CD14-positive monocyte (primary cell): ENCODE results near the gene DHX57. TPM values are rescaled to one million over a fixed set of nuclear protein-coding genes. Genes with fewer than 3 reads are reported as not detected.
"Not testable (repeated sequence)": the region's sequence is repeated elsewhere in the genome, so short reads cannot be mapped to it uniquely, and the experiment has no call there.

Experiments
- DNase-seq, 3 donors: peaks; one replicate each; pipeline ENCODE4 v3.0.0-alpha.2; 2011 to 2022
- H2AFZ ChIP-seq: 2 replicates; pipeline ENCODE4 v1.6.0; 2012; ENCODE audit warnings: mild to moderate bottlenecking, low read depth, low read length, inconsistent platforms; ENCODE audit not compliant: insufficient read depth, poor library complexity, severe bottlenecking
- H3K27ac ChIP-seq, 2 donors: 1 replicate in 1 of 2; 2 replicates in 1 of 2; pipeline ENCODE4 v1.5.1; 2012 to 2013; ENCODE audit warnings: low read length in 2 of 2, control low read depth in 1 of 2, inconsistent platforms in 1 of 2, low read depth in 1 of 2, mild to moderate bottlenecking in 1 of 2
- H3K27me3 ChIP-seq, 2 donors: one replicate each; pipeline versions ENCODE4 v1.6.0 to v1.6.1; 2011 to 2013; ENCODE audit warnings: low read length in 2 of 2; ENCODE audit not compliant: control insufficient read depth in 2 of 2, insufficient read depth in 2 of 2
- H3K36me3 ChIP-seq, 2 donors: replicated peaks in 1 of 2; 1 replicate in 1 of 2; 2 replicates in 1 of 2; pipeline versions ENCODE4 v1.5.1 to v1.6.1; 2012 to 2013; ENCODE audit warnings: low read length in 2 of 2, control low read depth in 1 of 2, inconsistent platforms in 1 of 2, mild to moderate bottlenecking in 1 of 2; ENCODE audit not compliant: insufficient read depth in 2 of 2, control insufficient read depth in 1 of 2
- H3K4me1 ChIP-seq, 2 donors: 1 replicate in 1 of 2; 2 replicates in 1 of 2; pipeline versions ENCODE4 v1.5.1 to v1.6.1; 2012 to 2013; ENCODE audit warnings: low read length in 2 of 2, control low read depth in 1 of 2, inconsistent platforms in 1 of 2, mild to moderate bottlenecking in 1 of 2, moderate library complexity in 1 of 2; ENCODE audit not compliant: insufficient read depth in 2 of 2, control insufficient read depth in 1 of 2
- H3K4me2 ChIP-seq: replicated peaks from 2 replicates; pipeline ENCODE3; 2012; ENCODE audit warnings: low read length, moderate library complexity, mild to moderate bottlenecking; ENCODE audit not compliant: poor library complexity, severe bottlenecking; ENCODE audit errors: extremely low read depth
- H3K4me3 ChIP-seq, 3 experiments: fragments of 200-600 bp in 1 of 3; sonication (generic) in 1 of 3; replicated peaks in 1 of 3; 1 replicate in 2 of 3; 2 replicates in 1 of 3; pipeline ENCODE4 v1.5.1; 2011 to 2013; ENCODE audit warnings: low read length in 3 of 3, mild to moderate bottlenecking in 3 of 3, control low read depth in 2 of 3, low read depth in 2 of 3, inconsistent platforms in 1 of 3, moderate library complexity in 1 of 3
- H3K79me2 ChIP-seq: 2 replicates; pipeline ENCODE4 v1.6.0; 2012; ENCODE audit warnings: mild to moderate bottlenecking, control low read depth, inconsistent platforms, low read length, moderate library complexity; ENCODE audit not compliant: insufficient read depth
- H3K9ac ChIP-seq: 2 replicates; pipeline ENCODE4 v1.6.0; 2017; ENCODE audit warnings: low read length, mild to moderate bottlenecking; ENCODE audit not compliant: insufficient read depth, poor library complexity, severe bottlenecking
- H3K9me3 ChIP-seq, 2 donors: replicated peaks in 1 of 2; 1 replicate in 1 of 2; 2 replicates in 1 of 2; pipeline versions ENCODE4 v1.5.1 to v1.6.1; 2012 to 2013; ENCODE audit warnings: low read length in 2 of 2, control low read depth in 1 of 2; ENCODE audit not compliant: control insufficient read depth in 1 of 2, insufficient read depth in 1 of 2
- H4K20me1 ChIP-seq: 2 replicates; pipeline ENCODE4 v1.6.0; 2012; ENCODE audit warnings: mild to moderate bottlenecking, low read length, control low read depth, moderate library complexity; ENCODE audit not compliant: insufficient read depth
- H3K27ac Mint-ChIP-seq, 7 donors: one replicate each; pipeline ENCODE4 v1.8.0; 2020; ENCODE audit warnings: mild to moderate bottlenecking in 7 of 7, mixed read lengths in 7 of 7, moderate library complexity in 6 of 7, inconsistent platforms in 2 of 7
- H3K27me3 Mint-ChIP-seq, 3 donors: one replicate each; pipeline ENCODE4 v1.8.0; 2021 to 2022; ENCODE audit warnings: low read depth in 3 of 3, mild to moderate bottlenecking in 3 of 3, mixed read lengths in 3 of 3, moderate library complexity in 3 of 3, inconsistent platforms in 1 of 3
- H3K36me3 Mint-ChIP-seq, 2 donors: one replicate each; pipeline ENCODE4 v1.8.0; 2020; ENCODE audit warnings: mixed read lengths in 2 of 2, inconsistent platforms in 1 of 2, mild to moderate bottlenecking in 1 of 2
- H3K4me1 Mint-ChIP-seq: one replicate; pipeline ENCODE4 v1.8.0; 2020; ENCODE audit warnings: mild to moderate bottlenecking, mixed read lengths
- H3K4me3 Mint-ChIP-seq, 2 donors: one replicate each; pipeline ENCODE4 v1.8.0; 2020; ENCODE audit warnings: mild to moderate bottlenecking in 2 of 2, mixed read lengths in 2 of 2, moderate library complexity in 1 of 2
- H3K9me3 Mint-ChIP-seq, 7 donors: one replicate each; pipeline ENCODE4 v1.8.0; 2020 to 2022; ENCODE audit warnings: mixed read lengths in 7 of 7, mild to moderate bottlenecking in 6 of 7, moderate library complexity in 6 of 7, inconsistent platforms in 2 of 7
- CTCF ChIP-seq: fragments of 200-600 bp; IDR thresholded peaks from one replicate; pipeline ENCODE4 v1.8.0; 2022; ENCODE audit warnings: antibody characterized with exemption, mild to moderate bottlenecking
- WGBS: methylation state at CpG from one replicate; pipeline ENCODE4 v1.1.5; 2013; ENCODE audit warnings: missing lambda C conversion rate; ENCODE audit not compliant: insufficient coverage; 5-methylcytosine and 5-hydroxymethylcytosine counted together
- intact Hi-C, 2 donors: fragments of 100-400 bp; cut with micrococcal nuclease; formaldehyde crosslinking; loops; one replicate each; pipeline versions ENCODE4 v1.15.0 to v1.15.1; 2023
- polyA plus RNA-seq, 3 donors: library from polyadenylated mRNA; depleted of rRNA in 1 of 3; unstranded in 2 of 3; stranded (reverse) in 1 of 3; fragments of 300-500 nt in 2 of 3; fragments of >200 nt in 1 of 3; fragmentation: Illumina TruSeq in 2 of 3; gene quantifications; 1 replicate in 2 of 3; 2 replicates in 1 of 3; pipeline ENCODE4 v1.2.3, GENCODE V29; 2012 to 2021

The DHX57 gene
- polyA plus RNA-seq, 3 donors = 7.7 to 13.4 (median 12.9) TPM

GRCh38 chr2:38797250-38797676 lies 78.5 kb downstream of the DHX57 start:
- Histone ChIP-seq H3K79me2 (no peaks in the 10 kb centered on the region), H3K36me3 (peaks cover 11 to 34% of the 10 kb centered on the region in 2 donors), H3K9ac (no peak overlapping the region), H3K4me3 (no peak overlapping the region), H3K27me3 (no peaks in the 10 kb centered on the region), H3K9me3 (no peaks in the 10 kb centered on the region), H4K20me1 (no peaks in the 10 kb centered on the region), H3K27ac (no peak overlapping the region), H2AFZ (no peak overlapping the region), H3K4me2 (no peak overlapping the region), H3K4me1 (peaks cover 2 to 3% of the 10 kb centered on the region in 2 donors)
- TF ChIP-seq CTCF = no peak
- 100% methylated on average over 1 of the region's 10 CpGs for WGBS
- no peaks in the 10 kb centered on the region for H3K27me3 Mint-ChIP-seq
- no peaks in the 10 kb centered on the region for H3K4me1 Mint-ChIP-seq
- no peak overlapping the region for H3K4me3 Mint-ChIP-seq
- DNase-seq = no peak
- peaks cover 0 to 3% (median 0%) of the 10 kb centered on the region in 7 donors for H3K9me3 Mint-ChIP-seq
- no peak overlapping the region for H3K27ac Mint-ChIP-seq
- peaks cover 28 to 41% of the 10 kb centered on the region in 2 donors for H3K36me3 Mint-ChIP-seq
- intact Hi-C loops = no loop called here

DNA sequence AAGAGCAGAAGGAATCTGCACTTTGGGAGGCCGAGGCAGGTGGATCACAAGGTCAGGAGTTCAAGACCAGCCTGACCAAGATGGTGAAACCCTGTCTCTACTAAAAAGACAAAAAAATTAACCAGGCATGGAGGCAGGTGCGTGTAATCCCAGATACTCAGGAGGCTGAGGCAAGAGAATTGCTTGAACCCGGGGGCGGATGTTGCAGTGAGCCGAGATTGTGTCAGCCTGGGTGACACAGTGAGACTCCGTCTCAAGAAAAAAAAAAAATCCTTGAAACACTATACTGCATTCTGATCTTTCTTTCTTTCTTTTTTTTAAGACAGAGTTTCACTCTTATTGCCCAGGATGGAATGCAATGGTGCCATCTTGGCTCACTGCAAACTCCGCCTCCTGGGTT lies 80.7 kb downstream of the DHX57 start:
- Histone ChIP-seq H3K36me3 (peaks cover 11 to 21% of the 10 kb centered on the region in 2 donors), H3K4me1 (peaks cover 11 to 15% of the 10 kb centered on the region in 2 donors)
- H3K9me3 Mint-ChIP-seq, H3K4me2 ChIP-seq, H3K9ac ChIP-seq, intact Hi-C loops, H3K9me3 ChIP-seq, H3K27ac Mint-ChIP-seq, H4K20me1 ChIP-seq, H3K27me3 ChIP-seq, DNase-seq, H2AFZ ChIP-seq, H3K4me3 Mint-ChIP-seq, H3K4me3 ChIP-seq, H3K27me3 Mint-ChIP-seq, H3K79me2 ChIP-seq, H3K4me1 Mint-ChIP-seq, H3K27ac ChIP-seq: not testable (repeated sequence)
- peaks cover 19 to 27% of the 10 kb centered on the region in 2 donors for H3K36me3 Mint-ChIP-seq
- 100% methylated on average over 5 of the region's 7 CpGs for WGBS
